Right lobe of liver (tissue), 6 donors: ENCODE results near the gene TUBA8. TPM values are rescaled to one million over a fixed set of nuclear protein-coding genes. Genes with fewer than 3 reads are reported as not detected.

Experiments
- ATAC-seq, 4 donors: fragments of 200-7000 bp; cut with Tn5 transposase; one replicate each; pipeline ENCODE4 v1.9.1; 2020; ENCODE audit warnings: mild to moderate bottlenecking in 4 of 4, moderate library complexity in 4 of 4
- DNase-seq, 3 donors: peaks; one replicate each; pipeline ENCODE4 v3.0.0-alpha.2; 2020
- H3K27ac ChIP-seq, 3 donors: fragments of 200-600 bp; one replicate each; pipeline ENCODE4 v1.8.0; 2022
- H3K27me3 ChIP-seq, 2 donors: fragments of 200-600 bp; one replicate each; pipeline ENCODE4 v1.8.0; 2022
- H3K36me3 ChIP-seq, 4 donors: fragments of 200-600 bp; sonication (generic) in 1 of 4; one replicate each; pipeline versions ENCODE4 v1.5.1 to v1.8.0; 2017 to 2022; ENCODE audit warnings: control low read depth in 1 of 4
- H3K4me1 ChIP-seq, 4 donors: fragments of 200-600 bp; sonication (generic) in 1 of 4; one replicate each; pipeline versions ENCODE4 v1.5.1 to v1.8.0; 2017 to 2022; ENCODE audit warnings: control low read depth in 1 of 4
- H3K4me3 ChIP-seq, 3 donors: fragments of 200-600 bp; one replicate each; pipeline ENCODE4 v1.8.0; 2022
- H3K9me3 ChIP-seq, 4 donors: fragments of 200-600 bp; sonication (generic) in 1 of 4; one replicate each; pipeline versions ENCODE4 v1.5.1 to v1.8.0; 2017 to 2022; ENCODE audit warnings: control low read depth in 1 of 4
- CTCF ChIP-seq, 4 donors: fragments of 200-600 bp in 3 of 4; fragments of 450-650 bp in 1 of 4; IDR thresholded peaks; one replicate each; pipeline versions ENCODE4 v1.5.1 to v1.8.0; 2016 to 2022; ENCODE audit warnings: antibody characterized with exemption in 4 of 4, mild to moderate bottlenecking in 2 of 4
- POLR2A ChIP-seq: fragments of 450-650 bp; IDR thresholded peaks from one replicate; pipeline ENCODE4 v1.6.1; 2017; ENCODE audit warnings: antibody characterized with exemption, mild to moderate bottlenecking
- WGBS: methylation state at CpG from one replicate; pipeline ENCODE4 v1.1.6; 2018; ENCODE audit warnings: low coverage, low lambda C conversion rate; ENCODE audit not compliant: insufficient coverage; ENCODE audit errors: missing lambda C conversion rate; 5-methylcytosine and 5-hydroxymethylcytosine counted together
- intact Hi-C, 2 donors: fragments of 100-400 bp; cut with DNase I; formaldehyde crosslinking; loops; one replicate each; pipeline versions ENCODE4 v1.11.2 to v1.14.1; 2022
- total RNA-seq, 6 experiments: library from RNA; depleted of rRNA in 2 of 6; stranded (reverse); fragments of >200 nt in 2 of 6; fragmentation: NEBNext Ultra II Directional in 3 of 6; extraction: Animal tissue kit (Norgen Biotek cat#: 25700) in 3 of 6; gene quantifications; one replicate each; pipeline versions ENCODE4 v1.1.0 to v1.2.4, GENCODE V29; 2016 to 2023
- donor health status: DM: no; HTN: yes; CAD: no.
- donor health status: DM: no; HTN: no; CAD: no.
- donor health status: DM: no; HTN: no; CAD: no.
- donor health status: DM: no; HTN: yes; CAD: no.
- donor health status: DM: no; HTN: yes; CAD: no.

The TUBA8 gene
- total RNA-seq, 6 experiments from 2014 or later: 0.58 to 4.8 (median 1.7) TPM

GRCh38 chr22:18118345-18118915, 7.8 kb downstream of the TUBA8 start:
- Histone ChIP-seq H3K36me3 (no peaks in the 10 kb centered on the region), H3K27ac (no peak overlapping the region), H3K9me3 (no peaks in the 10 kb centered on the region), H3K27me3 (no peaks in the 10 kb centered on the region), H3K4me1 (no peaks in the 10 kb centered on the region), H3K4me3 (no peak overlapping the region)
- ATAC-seq (no peak), DNase-seq (no peak)
- WGBS: 84% methylated on average over 8 of the region's 9 CpGs
- intact Hi-C loops: no loop called here
- no peak for TF ChIP-seq POLR2A
- no peak for TF ChIP-seq CTCF (IDR thresholded peaks at IDR 0.05)

- ATAC-seq (peak; percentile 61 to 79 (median 66)), DNase-seq (peak in 1 of 3 donors; percentile 31)
- Histone ChIP-seq H3K9me3 (no peaks in the 10 kb centered on the region), H3K4me1 (no peaks in the 10 kb centered on the region), H3K36me3 (no peaks in the 10 kb centered on the region), H3K27me3 (no peaks in the 10 kb centered on the region), H3K4me3 (no peak overlapping the region), H3K27ac (no peak overlapping the region)
- intact Hi-C loops: no loop called here
- 51% methylated on average over 7 of the region's 18 CpGs for WGBS
- no peak for TF ChIP-seq POLR2A
- no peak for TF ChIP-seq CTCF (IDR thresholded peaks at IDR 0.05)
Measured at GRCh38 chr22:18119409-18120110, 9.0 kb downstream of the TUBA8 start.

- Histone ChIP-seq H3K27me3 (no peaks in the 10 kb centered on the region), H3K9me3 (no peaks in the 10 kb centered on the region), H3K4me3 (no peak overlapping the region), H3K4me1 (no peaks in the 10 kb centered on the region), H3K36me3 (no peaks in the 10 kb centered on the region), H3K27ac (no peak overlapping the region)
- 88% methylated on average over 2 of the region's 4 CpGs for WGBS
- TF ChIP-seq POLR2A (no peak), CTCF (IDR thresholded peaks at IDR 0.05) (no peak)
- intact Hi-C loops: no loop called here
- ATAC-seq (no peak), DNase-seq (no peak)
Measured at GRCh38 chr22:18120857-18121256, 10.2 kb downstream of the TUBA8 start.

- no peak for TF ChIP-seq POLR2A
- TF ChIP-seq CTCF (IDR thresholded peaks at IDR 0.05): no peak
- WGBS: 100% methylated on average over 1 of the region's 13 CpGs
- no peak overlapping the region for H3K4me3 ChIP-seq
- no peaks in the 10 kb centered on the region for H3K36me3 ChIP-seq
- ATAC-seq: no peak
- no peak for DNase-seq
- no peaks in the 10 kb centered on the region for H3K27me3 ChIP-seq
- intact Hi-C loops: no loop called here
- H3K9me3 ChIP-seq: no peaks in the 10 kb centered on the region
- H3K4me1 ChIP-seq: no peaks in the 10 kb centered on the region
- no peak overlapping the region for H3K27ac ChIP-seq
Measured at GRCh38 chr22:18121506-18121905, 10.9 kb downstream of the TUBA8 start.
